Measurements from ENCODE around the gene MZF1. TPM values are rescaled to one million over a fixed set of nuclear protein-coding genes. Genes with fewer than 3 reads are reported as not detected.

Gene MZF1
- total and polyA plus RNA-seq, 9 of the 15 experiments (the other 6 are each of a cell fraction or from before 2014, with no cell fraction given), result 0.31 to 29.3 (median 11.5) TPM

GRCh38 chr19:58519355-58520256, 53.5 kb downstream of the MZF1 start, which contains the start of gene ZBTB45 (continued):
- TF ChIP-seq DMBX1 (CRISPR knock-in tag; IDR thresholded peaks at IDR 0.05; ENCODE audit: borderline replicate concordance), result no peak
- peak; percentile 73 for TF ChIP-seq NFIC (IDR thresholded peaks at IDR 0.05)
- peak; percentile 71 for TF ChIP-seq ZNF766 (CRISPR knock-in tag; conservative IDR thresholded peaks at IDR 0.05)
- TF ChIP-seq NCOA1 (IDR thresholded peaks at IDR 0.05; ENCODE audit: low read depth), result peak; percentile 99
- no peak for TF ChIP-seq SPI1 (IDR thresholded peaks at IDR 0.05; ENCODE audit: borderline replicate concordance, low read depth, low read length)
- TF ChIP-seq, protein P1, sequence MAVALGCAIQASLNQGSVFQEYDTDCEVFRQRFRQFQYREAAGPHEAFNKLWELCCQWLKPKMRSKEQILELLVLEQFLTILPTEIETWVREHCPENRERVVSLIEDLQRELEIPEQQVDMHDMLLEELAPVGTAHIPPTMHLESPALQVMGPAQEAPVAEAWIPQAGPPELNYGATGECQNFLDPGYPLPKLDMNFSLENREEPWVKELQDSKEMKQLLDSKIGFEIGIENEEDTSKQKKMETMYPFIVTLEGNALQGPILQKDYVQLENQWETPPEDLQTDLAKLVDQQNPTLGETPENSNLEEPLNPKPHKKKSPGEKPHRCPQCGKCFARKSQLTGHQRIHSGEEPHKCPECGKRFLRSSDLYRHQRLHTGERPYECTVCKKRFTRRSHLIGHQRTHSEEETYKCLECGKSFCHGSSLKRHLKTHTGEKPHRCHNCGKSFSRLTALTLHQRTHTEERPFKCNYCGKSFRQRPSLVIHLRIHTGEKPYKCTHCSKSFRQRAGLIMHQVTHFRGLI (CRISPR knock-in tag; IDR thresholded peaks at IDR 0.05), result no peak
- no peak for TF ChIP-seq NFYB (IDR thresholded peaks at IDR 0.05; ENCODE audit: extremely low read depth, insufficient read length)
- peak; percentile 91 for TF ChIP-seq TFAP4 (CRISPR knock-in tag; IDR thresholded peaks at IDR 0.05; ENCODE audit: borderline replicate concordance)
- peak; percentile 31; the same call in 1 of the 2 replicates for TF ChIP-seq ZNF175 (CRISPR knock-in tag; IDR thresholded peaks at IDR 0.05; ENCODE audit: low read depth)
- TF ChIP-seq MYC (IDR thresholded peaks at IDR 0.05; ENCODE audit: low read depth, low read length), result peak; percentile 86
- TF ChIP-seq MYC (CRISPR knock-in tag; IDR thresholded peaks at IDR 0.05; ENCODE audit: borderline replicate concordance, low read depth), result peak; percentile 88
- TF ChIP-seq ATF1 (CRISPR knock-in tag; IDR thresholded peaks at IDR 0.05), result peak; percentile 82
- TF ChIP-seq ATF1 (tag; IDR thresholded peaks at IDR 0.05), result peak; percentile 91
- 0 out of 2 replicates have a peak, but pooled peaks have one; percentile 76 for TF ChIP-seq ZNF609 (CRISPR knock-in tag; IDR thresholded peaks at IDR 0.05; ENCODE audit: borderline replicate concordance)
- TF ChIP-seq NRF1 (conservative IDR thresholded peaks at IDR 0.05 in 1 of 2, IDR thresholded peaks at IDR 0.05 in 1 of 2), result peak; percentile 55 to 73
- peak; percentile 28; the same call in 1 of the 2 replicates for TF ChIP-seq PATZ1 (CRISPR knock-in tag; IDR thresholded peaks at IDR 0.05; ENCODE audit: borderline replicate concordance)
- TF ChIP-seq GATA2 (CRISPR knock-in tag; IDR thresholded peaks at IDR 0.05), result no peak

Measured in K562 (cell line).